Testis (tissue), 3 donors: Measurements from ENCODE around the gene TBATA. TPM values are rescaled to one million over a fixed set of nuclear protein-coding genes. Genes with fewer than 3 reads are reported as not detected.

ENCODE experiments used
- DNase-seq: peaks from one replicate; pipeline ENCODE4 v3.0.0-alpha.2; 2019
- H3K27ac ChIP-seq, 2 donors: fragments of 200-600 bp; sonication (generic); one replicate each; pipeline ENCODE4 v1.5.1; 2019
- H3K27me3 ChIP-seq: fragments of 200-600 bp; sonication (generic); one replicate; pipeline ENCODE4 v1.5.1; 2019
- H3K36me3 ChIP-seq: fragments of 200-600 bp; sonication (generic); one replicate; pipeline ENCODE4 v1.5.1; 2017; ENCODE audit warnings: low read depth; ENCODE audit errors: missing control alignments
- H3K4me1 ChIP-seq: fragments of 200-600 bp; sonication (generic); one replicate; pipeline ENCODE4 v1.5.1; 2019
- H3K4me3 ChIP-seq, 2 donors: fragments of 200-600 bp; sonication (generic); one replicate each; pipeline ENCODE4 v1.5.1; 2017 to 2019
- H3K9me3 ChIP-seq: fragments of 200-600 bp; sonication (generic); one replicate; pipeline ENCODE4 v1.5.1; 2017
- POLR2A ChIP-seq: fragments of 450-650 bp; IDR thresholded peaks from one replicate; pipeline ENCODE4 v1.6.1; 2017; ENCODE audit warnings: antibody characterized with exemption, mild to moderate bottlenecking, moderate library complexity
- WGBS, 2 donors: methylation state at CpG; one replicate each; pipeline ENCODE4 v1.1.5; 2018; 5-methylcytosine and 5-hydroxymethylcytosine counted together
- intact Hi-C: fragments of 100-400 bp; cut with DNase I; formaldehyde crosslinking; loops from one replicate; pipeline ENCODE4 v1.15.1; 2023; ENCODE audit warnings: low total_unique reads
- polyA plus RNA-seq: library from polyadenylated mRNA; stranded (reverse); fragments of 350-450 nt; fragmentation: Illumina TruSeq; extraction: RNeasy Lipid Tissue Mini Kit (QIAGEN cat#74804); gene quantifications from one replicate; pipeline ENCODE4 v1.2.3, GENCODE V29; 2014; ENCODE audit warnings: low read depth, low replicate concordance; ENCODE audit not compliant: insufficient read depth
- total RNA-seq, 2 donors: library from RNA; depleted of rRNA; stranded (reverse); fragments of >200 nt; gene quantifications; one replicate each; pipeline ENCODE4 v1.2.3, GENCODE V29; 2016
- TF ChIP-seq, protein P1 (sequence below), 3 experiments: fragments of 450-650 bp in 2 of 3; fragments of 200-600 bp in 1 of 3; sonication (generic) in 1 of 3; IDR thresholded peaks; one replicate each; pipeline ENCODE4 v1.5.1; 2016 to 2019; ENCODE audit warnings: antibody characterized with exemption in 3 of 3, mild to moderate bottlenecking in 2 of 3, moderate library complexity in 1 of 3

The TBATA gene
- total and polyA plus RNA-seq, 3 donors from 2014 or later: 8.4 to 34.6 (median 19.1) TPM

DNA sequence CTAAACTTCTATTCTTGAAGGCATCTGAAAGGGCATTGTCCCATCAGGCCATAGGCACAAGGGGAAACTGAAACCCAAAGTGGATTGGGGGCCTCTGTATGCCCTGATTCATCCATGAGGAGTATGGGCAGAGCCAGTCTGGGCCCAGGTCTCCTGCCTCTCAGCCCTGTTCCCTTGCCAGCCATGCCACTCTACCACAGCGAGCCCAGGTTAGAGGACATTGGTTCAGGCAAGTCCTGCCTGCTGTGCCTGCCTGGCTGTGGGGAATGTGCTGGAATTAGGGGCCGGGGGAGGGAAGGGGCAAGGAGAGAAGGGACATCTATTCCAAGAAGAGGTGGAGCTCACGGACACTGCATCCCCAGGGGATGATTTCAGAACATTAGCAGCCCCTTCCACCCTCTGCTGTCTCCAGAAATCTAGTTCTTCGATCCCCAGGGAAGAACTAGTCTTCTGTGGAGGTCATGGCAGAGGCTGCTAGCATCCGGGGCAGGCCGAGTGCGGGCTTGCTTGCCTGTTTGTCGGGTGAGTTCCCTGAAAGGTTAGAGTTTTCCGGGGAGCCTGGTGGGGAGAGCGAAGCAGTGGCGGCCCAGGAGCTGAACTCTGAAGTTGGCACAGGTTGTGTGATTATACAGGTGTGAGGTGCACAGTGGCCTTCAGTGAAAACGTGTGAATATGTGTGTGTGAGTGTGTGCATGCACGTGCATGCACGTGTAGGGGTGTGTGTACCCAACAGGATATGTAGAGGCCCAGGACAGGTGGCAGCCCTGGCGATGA is 37.8 kb downstream of the TBATA start:
- Histone ChIP-seq H3K27me3 (no peaks in the 10 kb centered on the region), H3K9me3 (no peaks in the 10 kb centered on the region), H3K4me3 (no peak overlapping the region), H3K36me3 (no peaks in the 10 kb centered on the region), H3K27ac (no peak overlapping the region), H3K4me1 (no peaks in the 10 kb centered on the region)
- intact Hi-C loops: no loop called here
- WGBS, 2 donors: 72 to 73% methylated on average over 13 to 15 of the region's 15 CpGs
- TF ChIP-seq, protein P1, sequence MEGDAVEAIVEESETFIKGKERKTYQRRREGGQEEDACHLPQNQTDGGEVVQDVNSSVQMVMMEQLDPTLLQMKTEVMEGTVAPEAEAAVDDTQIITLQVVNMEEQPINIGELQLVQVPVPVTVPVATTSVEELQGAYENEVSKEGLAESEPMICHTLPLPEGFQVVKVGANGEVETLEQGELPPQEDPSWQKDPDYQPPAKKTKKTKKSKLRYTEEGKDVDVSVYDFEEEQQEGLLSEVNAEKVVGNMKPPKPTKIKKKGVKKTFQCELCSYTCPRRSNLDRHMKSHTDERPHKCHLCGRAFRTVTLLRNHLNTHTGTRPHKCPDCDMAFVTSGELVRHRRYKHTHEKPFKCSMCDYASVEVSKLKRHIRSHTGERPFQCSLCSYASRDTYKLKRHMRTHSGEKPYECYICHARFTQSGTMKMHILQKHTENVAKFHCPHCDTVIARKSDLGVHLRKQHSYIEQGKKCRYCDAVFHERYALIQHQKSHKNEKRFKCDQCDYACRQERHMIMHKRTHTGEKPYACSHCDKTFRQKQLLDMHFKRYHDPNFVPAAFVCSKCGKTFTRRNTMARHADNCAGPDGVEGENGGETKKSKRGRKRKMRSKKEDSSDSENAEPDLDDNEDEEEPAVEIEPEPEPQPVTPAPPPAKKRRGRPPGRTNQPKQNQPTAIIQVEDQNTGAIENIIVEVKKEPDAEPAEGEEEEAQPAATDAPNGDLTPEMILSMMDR (IDR thresholded peaks at IDR 0.05): no peak
- TF ChIP-seq POLR2A: no peak
- no peak for DNase-seq

DNA sequence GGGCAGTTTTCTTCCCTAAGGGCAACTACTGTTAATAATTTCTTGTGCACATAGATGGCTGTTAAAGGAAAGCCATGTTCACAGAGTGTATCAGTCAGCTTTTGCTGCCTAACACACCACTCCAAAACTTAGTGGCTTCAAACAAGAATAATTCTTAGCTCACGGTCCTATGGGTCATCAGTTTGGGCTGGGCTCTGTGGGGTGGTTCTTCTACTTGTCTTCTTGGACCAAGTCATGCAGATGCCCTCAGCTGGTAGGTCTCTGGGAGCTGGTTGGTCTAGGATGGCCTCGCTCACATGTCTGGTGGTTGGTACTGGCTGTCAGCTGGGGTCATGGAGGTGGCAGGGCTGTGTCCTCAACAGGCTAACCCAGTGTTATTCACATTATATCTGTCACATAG is 39.6 kb downstream of the TBATA start:
- TF ChIP-seq, protein P1 (IDR thresholded peaks at IDR 0.05): no peak
- TF ChIP-seq POLR2A: no peak

DNA sequence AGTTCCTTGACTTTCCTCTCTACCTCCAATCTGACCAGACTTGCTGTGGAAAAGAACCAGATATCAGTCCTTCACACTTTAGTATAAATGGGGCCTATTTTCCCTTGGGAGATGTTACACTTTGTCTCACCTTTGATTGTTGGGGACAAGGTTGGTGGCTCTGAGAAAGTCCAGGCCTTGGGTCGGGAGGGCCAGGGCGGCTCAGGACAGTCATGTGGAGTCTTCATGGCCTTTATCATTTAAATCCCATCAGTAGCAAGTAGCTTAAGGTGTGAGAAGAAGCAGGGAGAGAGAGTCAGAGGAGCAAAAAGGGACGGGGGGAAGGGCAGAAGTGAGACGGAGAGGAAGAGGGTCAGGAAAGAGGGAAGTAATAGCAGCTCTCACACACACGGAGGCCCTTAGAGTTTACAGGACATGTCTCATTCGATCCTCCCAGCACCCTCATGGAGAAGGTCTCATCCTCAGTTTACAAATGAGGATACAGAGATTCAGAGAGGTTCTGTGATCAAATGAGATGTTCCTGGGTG is 40.5 kb downstream of the TBATA start:
- Histone ChIP-seq H3K36me3 (no peaks in the 10 kb centered on the region), H3K4me3 (no peak overlapping the region), H3K9me3 (no peaks in the 10 kb centered on the region), H3K27ac (no peak overlapping the region), H3K4me1 (no peaks in the 10 kb centered on the region), H3K27me3 (no peaks in the 10 kb centered on the region)
- TF ChIP-seq POLR2A: no peak
- TF ChIP-seq, protein P1 (IDR thresholded peaks at IDR 0.05): no peak
- DNase-seq: no peak
- WGBS, 2 donors: 67 to 73% methylated on average over 6 of the region's 6 CpGs
- intact Hi-C loops: no loop called here

More for the DNA sequence above, 39.6 kb downstream of the TBATA start:
- H3K27me3 ChIP-seq: no peaks in the 10 kb centered on the region
- no peak overlapping the region for H3K4me3 ChIP-seq
- no peak overlapping the region for H3K27ac ChIP-seq
- DNase-seq: no peak
- H3K36me3 ChIP-seq: no peaks in the 10 kb centered on the region
- no peaks in the 10 kb centered on the region for H3K9me3 ChIP-seq
- no peaks in the 10 kb centered on the region for H3K4me1 ChIP-seq
- intact Hi-C loops: no loop called here
- 96 to 98% methylated on average over 2 of the region's 2 CpGs for WGBS, 2 donors

DNA sequence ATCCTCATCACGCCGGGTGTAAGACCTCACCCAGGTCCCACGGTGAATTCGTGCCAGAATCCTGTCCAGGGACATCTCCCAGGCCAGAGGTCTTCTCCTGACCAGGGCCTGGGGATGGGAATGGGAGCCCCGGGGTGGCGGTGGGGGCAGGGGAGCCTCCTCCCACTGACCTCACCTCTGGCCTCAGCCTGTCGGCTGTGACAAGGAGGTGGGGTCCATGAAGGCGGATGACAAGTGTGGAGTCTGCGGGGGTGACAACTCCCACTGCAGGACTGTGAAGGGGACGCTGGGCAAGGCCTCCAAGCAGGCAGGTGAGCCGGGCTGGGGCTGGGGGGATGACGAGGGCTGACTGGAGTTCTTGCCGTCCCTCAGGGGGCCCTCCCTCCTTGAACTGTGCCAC is 41.3 kb downstream of the TBATA start:
- TF ChIP-seq, protein P1 (IDR thresholded peaks at IDR 0.05): no peak
- TF ChIP-seq POLR2A: no peak
- WGBS, 2 donors: 86 to 93% methylated on average over 11 to 13 of the region's 13 CpGs
- Histone ChIP-seq H3K4me3 (no peak overlapping the region), H3K9me3 (no peaks in the 10 kb centered on the region), H3K27ac (no peak overlapping the region), H3K36me3 (no peaks in the 10 kb centered on the region), H3K4me1 (no peaks in the 10 kb centered on the region), H3K27me3 (no peaks in the 10 kb centered on the region)
- intact Hi-C loops: no loop called here
- no peak for DNase-seq

DNA sequence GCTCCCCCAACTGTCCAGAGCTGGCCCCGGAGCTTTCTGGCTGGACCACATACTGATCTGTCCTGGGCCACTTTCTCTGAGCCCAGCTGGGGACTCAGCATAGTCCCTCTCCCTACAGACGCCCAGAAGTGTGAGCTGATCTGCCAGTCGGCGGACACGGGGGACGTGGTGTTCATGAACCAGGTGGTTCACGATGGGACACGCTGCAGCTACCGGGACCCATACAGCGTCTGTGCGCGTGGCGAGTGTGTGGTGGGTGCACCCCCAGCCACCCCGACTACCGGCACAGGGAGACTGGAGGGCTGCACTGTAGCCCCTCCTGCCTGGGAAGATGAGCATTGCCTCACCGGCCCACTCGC is 41.8 kb downstream of the TBATA start:
- 75 to 86% methylated on average over 7 to 17 of the region's 17 CpGs for WGBS, 2 donors
- Histone ChIP-seq H3K4me3 (no peak overlapping the region), H3K27me3 (no peaks in the 10 kb centered on the region), H3K27ac (no peak overlapping the region), H3K9me3 (no peaks in the 10 kb centered on the region), H3K36me3 (no peaks in the 10 kb centered on the region), H3K4me1 (no peaks in the 10 kb centered on the region)
- intact Hi-C loops: no loop called here
- no peak for TF ChIP-seq POLR2A
- TF ChIP-seq, protein P1 (IDR thresholded peaks at IDR 0.05): no peak
- no peak for DNase-seq
